Measurements from ENCODE around the gene STYXL2. TPM values are rescaled to one million over a fixed set of nuclear protein-coding genes. Genes with fewer than 3 reads are reported as not detected.

STYXL2 gene
- total RNA-seq, 2 experiments from 2014 or later = not detected

DNA sequence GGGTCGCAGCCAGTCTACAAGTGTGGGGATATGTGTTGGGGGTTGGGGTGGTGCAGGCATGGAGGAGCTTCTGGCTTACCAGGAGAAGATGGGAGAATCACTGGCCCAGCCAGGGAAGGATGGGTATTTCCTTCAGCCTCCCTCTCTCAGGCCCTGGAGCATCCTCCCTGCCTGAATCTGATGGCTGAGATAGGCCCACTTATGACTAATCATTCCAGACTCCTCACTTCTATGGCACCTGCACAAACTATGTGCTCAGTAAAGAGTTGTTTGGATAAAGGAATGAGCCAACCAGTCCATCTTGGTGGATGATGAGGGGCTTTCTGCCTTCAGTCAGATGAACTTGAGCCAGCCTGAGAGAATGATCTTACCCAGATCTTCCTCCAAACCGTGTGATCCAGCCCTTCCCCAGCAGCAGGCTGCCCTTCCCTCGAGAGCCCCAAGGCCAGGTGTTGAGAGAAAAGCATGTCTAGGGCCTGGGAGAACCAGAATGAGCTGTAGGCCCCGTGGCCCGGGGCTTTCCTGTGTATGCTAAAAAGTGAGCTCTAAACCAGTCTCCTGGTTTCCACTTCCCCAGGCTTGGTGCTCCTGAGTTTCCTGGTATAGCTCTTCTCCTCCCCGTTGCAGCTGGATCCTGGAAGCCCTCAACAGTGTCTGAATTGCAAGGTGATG lies 5.0 kb upstream of the STYXL2 start:
- Histone ChIP-seq H3K4me1 (ENCODE audit: insufficient read depth, low read length, poor library complexity, severe bottlenecking) (peaks cover 8% of the 10 kb centered on the region), H3K36me3 (ENCODE audit: insufficient read depth, low read length) (no peaks in the 10 kb centered on the region), H3K9me3 (ENCODE audit: low read length) (no peaks in the 10 kb centered on the region), H3K27ac (ENCODE audit: low read depth, low read length, poor library complexity, severe bottlenecking) (no peak overlapping the region), H2AFZ (ENCODE audit: low read length) (no peak overlapping the region), H3K4me3 (ENCODE audit: low read depth, low read length, poor library complexity, severe bottlenecking) (no peak overlapping the region), H3K9me2 (ENCODE audit: insufficient read depth, low read length) (no peaks in the 10 kb centered on the region), H3K4me2 (ENCODE audit: low read length) (no peak overlapping the region), H4K20me1 (ENCODE audit: insufficient read depth, low read length) (no peaks in the 10 kb centered on the region), H3K79me2 (ENCODE audit: insufficient read depth, low read depth, low read length) (no peaks in the 10 kb centered on the region)
- CTCF ChIA-PET (ENCODE audit: unreplicated experiment) = no interaction called here
- no TSS peak for BruUV-seq (replicated peaks)
- TF ChIP-seq EZH2phosphoT487 (IDR thresholded peaks at IDR 0.05; ENCODE audit: borderline replicate concordance, low read depth, low read length) = no peak
- TF ChIP-seq, protein P1, sequence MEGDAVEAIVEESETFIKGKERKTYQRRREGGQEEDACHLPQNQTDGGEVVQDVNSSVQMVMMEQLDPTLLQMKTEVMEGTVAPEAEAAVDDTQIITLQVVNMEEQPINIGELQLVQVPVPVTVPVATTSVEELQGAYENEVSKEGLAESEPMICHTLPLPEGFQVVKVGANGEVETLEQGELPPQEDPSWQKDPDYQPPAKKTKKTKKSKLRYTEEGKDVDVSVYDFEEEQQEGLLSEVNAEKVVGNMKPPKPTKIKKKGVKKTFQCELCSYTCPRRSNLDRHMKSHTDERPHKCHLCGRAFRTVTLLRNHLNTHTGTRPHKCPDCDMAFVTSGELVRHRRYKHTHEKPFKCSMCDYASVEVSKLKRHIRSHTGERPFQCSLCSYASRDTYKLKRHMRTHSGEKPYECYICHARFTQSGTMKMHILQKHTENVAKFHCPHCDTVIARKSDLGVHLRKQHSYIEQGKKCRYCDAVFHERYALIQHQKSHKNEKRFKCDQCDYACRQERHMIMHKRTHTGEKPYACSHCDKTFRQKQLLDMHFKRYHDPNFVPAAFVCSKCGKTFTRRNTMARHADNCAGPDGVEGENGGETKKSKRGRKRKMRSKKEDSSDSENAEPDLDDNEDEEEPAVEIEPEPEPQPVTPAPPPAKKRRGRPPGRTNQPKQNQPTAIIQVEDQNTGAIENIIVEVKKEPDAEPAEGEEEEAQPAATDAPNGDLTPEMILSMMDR (conservative IDR thresholded peaks at IDR 0.05; ENCODE audit: low read length) = no peak
- POLR2A ChIA-PET = interaction anchor here (1.1 kb wide), 1 partner anchor 172 kb away, joined by 3 read pairs; no protein-coding TSS in a partner anchor
- DNase-seq (ENCODE audit: low spot score) = no peak
- intact Hi-C loops (cut with micrococcal nuclease; ENCODE audit: unreplicated experiment) = no loop called here

DNA sequence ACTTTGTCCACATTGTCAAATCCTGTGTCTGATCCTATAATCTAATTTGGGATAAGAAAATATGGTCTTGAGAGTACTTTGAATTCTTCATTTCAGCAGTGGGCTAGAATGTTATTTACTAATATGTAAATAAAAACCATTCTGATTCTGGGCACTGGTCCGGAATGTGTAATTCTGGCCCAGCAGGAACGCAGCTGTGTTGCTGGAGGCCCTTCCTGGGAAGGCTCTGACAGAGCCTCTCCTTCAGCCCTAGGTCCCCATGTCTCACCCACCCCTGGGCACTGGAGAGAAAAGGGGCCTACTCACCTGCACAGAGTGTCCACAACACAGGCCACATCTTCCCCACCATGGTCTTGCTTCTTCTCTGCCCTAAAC lies 3.9 kb upstream of the STYXL2 start:
- no peaks in the 10 kb centered on the region for H4K20me1 ChIP-seq (ENCODE audit: insufficient read depth, low read length)
- H3K4me2 ChIP-seq (ENCODE audit: low read length) = no peak overlapping the region
- ChIA-PET CTCF (ENCODE audit: unreplicated experiment) (no interaction called here), POLR2A (no interaction called here)
- intact Hi-C loops (cut with micrococcal nuclease; ENCODE audit: unreplicated experiment) = no loop called here
- TF ChIP-seq EZH2phosphoT487 (IDR thresholded peaks at IDR 0.05; ENCODE audit: borderline replicate concordance, low read depth, low read length) = no peak
- TF ChIP-seq, protein P1 (conservative IDR thresholded peaks at IDR 0.05; ENCODE audit: low read length) = no peak
- H3K79me2 ChIP-seq (ENCODE audit: insufficient read depth, low read depth, low read length) = no peaks in the 10 kb centered on the region
- DNase-seq (ENCODE audit: low spot score) = no peak
- no peaks in the 10 kb centered on the region for H3K36me3 ChIP-seq (ENCODE audit: insufficient read depth, low read length)
- no peak overlapping the region for H3K27ac ChIP-seq (ENCODE audit: low read depth, low read length, poor library complexity, severe bottlenecking)
- no peak overlapping the region for H3K4me3 ChIP-seq (ENCODE audit: low read depth, low read length, poor library complexity, severe bottlenecking)
- H3K4me1 ChIP-seq (ENCODE audit: insufficient read depth, low read length, poor library complexity, severe bottlenecking) = peaks cover 8% of the 10 kb centered on the region
- no TSS peak for BruUV-seq (replicated peaks)
- H2AFZ ChIP-seq (ENCODE audit: low read length) = no peak overlapping the region
- no peaks in the 10 kb centered on the region for H3K9me2 ChIP-seq (ENCODE audit: insufficient read depth, low read length)
- no peaks in the 10 kb centered on the region for H3K9me3 ChIP-seq (ENCODE audit: low read length)

DNA sequence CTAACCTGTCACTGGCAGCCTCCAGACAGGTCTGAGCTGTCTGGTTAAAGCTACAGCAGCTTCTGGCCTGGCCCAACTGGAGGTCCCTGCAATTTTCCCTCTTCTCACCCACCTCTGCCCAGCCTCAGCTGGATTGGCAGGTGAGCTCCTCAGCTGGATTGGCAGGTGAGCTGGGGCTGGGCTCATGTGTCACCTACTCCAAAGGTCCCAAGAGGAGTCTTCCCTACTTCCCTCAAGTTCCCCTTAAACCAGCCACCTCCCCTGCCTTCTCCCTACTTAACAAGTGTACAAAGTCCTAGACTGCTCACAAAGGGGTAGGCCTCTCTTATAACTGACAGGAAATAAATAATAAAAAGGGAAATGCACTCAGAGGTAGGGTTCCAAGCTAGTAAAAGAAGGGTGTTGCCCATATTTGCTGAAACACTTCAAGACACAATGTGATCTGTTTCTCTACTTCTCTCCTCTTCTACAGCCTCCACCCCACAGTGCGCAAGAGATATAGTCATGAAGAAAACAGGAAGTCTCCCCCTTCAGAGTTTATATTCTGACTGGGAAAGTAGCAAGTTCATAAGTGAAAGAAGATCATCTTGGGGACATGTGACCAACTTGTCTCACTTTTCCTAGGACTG lies 3.4 kb upstream of the STYXL2 start, which contains the start of gene GPA33:
TSS of gene GPA33 (minus strand) at position 64 of the 629 bp plus-strand sequence. CDS start 90 bp downstream, outside the sequence.
- peak within 1 kb of the TSS; percentile 60 for H2AFZ ChIP-seq (ENCODE audit: low read length)
- intact Hi-C loops (cut with micrococcal nuclease; ENCODE audit: unreplicated experiment) = no loop called here
- H3K27ac ChIP-seq (ENCODE audit: low read depth, low read length, poor library complexity, severe bottlenecking) = no peak within 1 kb of the TSS
- H4K20me1 ChIP-seq (ENCODE audit: insufficient read depth, low read length) = no peaks in the 10 kb centered on the region
- H3K36me3 ChIP-seq (ENCODE audit: insufficient read depth, low read length) = no peaks in the 10 kb centered on the region
- H3K4me2 ChIP-seq (ENCODE audit: low read length) = no peak within 1 kb of the TSS
- ChIA-PET POLR2A (no interaction called here), CTCF (ENCODE audit: unreplicated experiment) (no interaction called here)
- no peak within 1 kb of the TSS for H3K4me3 ChIP-seq (ENCODE audit: low read depth, low read length, poor library complexity, severe bottlenecking)
- peak; percentile 23 for DNase-seq (ENCODE audit: low spot score)
- H3K4me1 ChIP-seq (ENCODE audit: insufficient read depth, low read length, poor library complexity, severe bottlenecking) = peaks cover 8% of the 10 kb centered on the region
- no TSS peak for BruUV-seq (replicated peaks)
- no peaks in the 10 kb centered on the region for H3K79me2 ChIP-seq (ENCODE audit: insufficient read depth, low read depth, low read length)
- TF ChIP-seq, protein P1 (conservative IDR thresholded peaks at IDR 0.05; ENCODE audit: low read length) = no peak
- TF ChIP-seq EZH2phosphoT487 (IDR thresholded peaks at IDR 0.05; ENCODE audit: borderline replicate concordance, low read depth, low read length) = no peak
- H3K9me2 ChIP-seq (ENCODE audit: insufficient read depth, low read length) = no peaks in the 10 kb centered on the region
- no peaks in the 10 kb centered on the region for H3K9me3 ChIP-seq (ENCODE audit: low read length)
